Muscle of back (tissue), 11 donors: ENCODE measurements around the gene ZNF385B. TPM values are rescaled to one million over a fixed set of nuclear protein-coding genes. Genes with fewer than 3 reads are reported as not detected.

Source experiments
- DNase-seq, 3 donors: peaks; one replicate each; pipeline versions ENCODE4 v3.0.0 to v3.0.0-alpha.2; 2013
- polyA plus RNA-seq, 10 donors: library from polyadenylated mRNA; unstranded; fragments of 120-200 nt; gene quantifications; one replicate each; pipeline ENCODE4 v1.2.1, GENCODE V29; 2013; ENCODE audit not compliant: insufficient read length in 10 of 10

The ZNF385B gene
- polyA plus RNA-seq, 10 donors = 6.6 to 28.8 (median 12.3) TPM

- DNase-seq = no peak
Observed at GRCh38 chr2:179554639-179555386, 306.6 kb downstream of the ZNF385B start.

GRCh38 chr2:179553382-179553781 lies 308.0 kb downstream of the ZNF385B start:
- no peak for DNase-seq

GRCh38 chr2:179551539-179552045 lies 309.8 kb downstream of the ZNF385B start:
- DNase-seq = no peak

- no peak for DNase-seq
Observed at GRCh38 chr2:179550849-179551248, 310.6 kb downstream of the ZNF385B start.

- no peak for DNase-seq
Observed at GRCh38 chr2:179550214-179550613, 311.2 kb downstream of the ZNF385B start.

GRCh38 chr2:179546656-179547055 lies 314.8 kb downstream of the ZNF385B start:
- DNase-seq = no peak

GRCh38 chr2:179545024-179545423 lies 316.4 kb downstream of the ZNF385B start:
- no peak for DNase-seq

- peak in 1 of 3 donors; percentile 43 for DNase-seq
Observed at GRCh38 chr2:179543361-179543901, 318.0 kb downstream of the ZNF385B start.

GRCh38 chr2:179541586-179541985 lies 319.8 kb downstream of the ZNF385B start:
- no peak for DNase-seq

GRCh38 chr2:179539124-179539511 lies 322.3 kb downstream of the ZNF385B start:
- DNase-seq = no peak

GRCh38 chr2:179538406-179539123 lies 322.8 kb downstream of the ZNF385B start:
- peak in 1 of 3 donors; percentile 20 for DNase-seq

- DNase-seq = peak; percentile 21 to 31 (median 31)
Observed at GRCh38 chr2:179536185-179536584, 325.2 kb downstream of the ZNF385B start.

- peak in 1 of 3 donors; percentile 12 for DNase-seq
Observed at GRCh38 chr2:179533875-179534274, 327.5 kb downstream of the ZNF385B start.

GRCh38 chr2:179532863-179533278 lies 328.5 kb downstream of the ZNF385B start:
- no peak for DNase-seq

GRCh38 chr2:179528576-179529069 lies 332.8 kb downstream of the ZNF385B start:
- no peak for DNase-seq

GRCh38 chr2:179525340-179525739 lies 336.1 kb downstream of the ZNF385B start:
- no peak for DNase-seq

GRCh38 chr2:179524809-179525339 lies 336.5 kb downstream of the ZNF385B start:
- DNase-seq = no peak

GRCh38 chr2:179521944-179522343 lies 339.5 kb downstream of the ZNF385B start:
- no peak for DNase-seq

- no peak for DNase-seq
Observed at GRCh38 chr2:179518830-179519229, 342.6 kb downstream of the ZNF385B start.

- no peak for DNase-seq
Observed at GRCh38 chr2:179513181-179513580, 348.2 kb downstream of the ZNF385B start.

GRCh38 chr2:179512281-179513035 lies 349.0 kb downstream of the ZNF385B start:
- no peak for DNase-seq
